Ascending aorta (tissue), 2 donors: ENCODE results near the gene SREBF1. TPM values are rescaled to one million over a fixed set of nuclear protein-coding genes. Genes with fewer than 3 reads are reported as not detected.

Source experiments
- DNase-seq, 2 donors: peaks; one replicate each; pipeline ENCODE4 v3.0.0-alpha.2; 2019; ENCODE audit warnings: low spot score in 2 of 2
- H3K27ac ChIP-seq, 2 donors: fragments of 200-600 bp; sonication (generic); one replicate each; pipeline ENCODE4 v1.5.1; 2016 to 2017; ENCODE audit warnings: mild to moderate bottlenecking in 1 of 2
- H3K27me3 ChIP-seq: fragments of 200-600 bp; sonication (generic); one replicate; pipeline ENCODE4 v1.5.1; 2017
- H3K36me3 ChIP-seq, 2 donors: fragments of 200-600 bp; sonication (generic); one replicate each; pipeline ENCODE4 v1.5.1; 2016
- H3K4me1 ChIP-seq, 2 donors: fragments of 200-600 bp; sonication (generic); one replicate each; pipeline ENCODE4 v1.5.1; 2016 to 2017; ENCODE audit warnings: mild to moderate bottlenecking in 1 of 2
- H3K4me3 ChIP-seq, 2 donors: fragments of 200-600 bp; sonication (generic); one replicate each; pipeline ENCODE4 v1.5.1; 2016 to 2017; ENCODE audit warnings: mild to moderate bottlenecking in 1 of 2
- H3K9me3 ChIP-seq, 2 donors: fragments of 200-600 bp; sonication (generic); one replicate each; pipeline ENCODE4 v1.5.1; 2016
- CTCF ChIP-seq, 3 experiments: fragments of 200-600 bp in 2 of 3; fragments of 450-650 bp in 1 of 3; sonication (generic) in 2 of 3; IDR thresholded peaks; one replicate each; pipeline ENCODE4 v1.5.1; 2016 to 2019; ENCODE audit warnings: antibody characterized with exemption in 3 of 3, mild to moderate bottlenecking in 1 of 3, moderate library complexity in 1 of 3
- intact Hi-C: fragments of 100-400 bp; cut with DNase I; formaldehyde crosslinking; loops from one replicate; pipeline ENCODE4 v1.15.1; 2023
- total RNA-seq: library from RNA; depleted of rRNA; stranded (reverse); fragments of >200 nt; gene quantifications from one replicate; pipeline ENCODE4 v1.1.0, GENCODE V29; 2016

The SREBF1 gene
- total RNA-seq, 1 donor from 2014 or later = 141 TPM

- intact Hi-C loops = no loop called here
- no peak for DNase-seq
- no peaks in the 10 kb centered on the region for H3K27me3 ChIP-seq
- no peaks in the 10 kb centered on the region for H3K9me3 ChIP-seq
- no peak overlapping the region for H3K4me3 ChIP-seq
- no peak for TF ChIP-seq CTCF (IDR thresholded peaks at IDR 0.05)
- no peak overlapping the region for H3K27ac ChIP-seq
- no peaks in the 10 kb centered on the region for H3K4me1 ChIP-seq
- H3K36me3 ChIP-seq = peaks cover 43 to 46% of the 10 kb centered on the region in 2 donors
These were observed 40.6 kb downstream of the SREBF1 start for GRCh38 chr17:17795946-17796786.

GRCh38 chr17:17795296-17795695, 41.5 kb downstream of the SREBF1 start:
- Histone ChIP-seq H3K4me1 (no peaks in the 10 kb centered on the region), H3K4me3 (no peak overlapping the region), H3K27me3 (no peaks in the 10 kb centered on the region), H3K9me3 (no peaks in the 10 kb centered on the region), H3K36me3 (peaks cover 43 to 46% of the 10 kb centered on the region in 2 donors), H3K27ac (no peak overlapping the region)
- no peak for TF ChIP-seq CTCF (IDR thresholded peaks at IDR 0.05)
- no peak for DNase-seq
- intact Hi-C loops = no loop called here

GRCh38 chr17:17794382-17794781, 42.4 kb downstream of the SREBF1 start:
- intact Hi-C loops = no loop called here
- no peak overlapping the region for H3K4me3 ChIP-seq
- H3K27ac ChIP-seq = no peak overlapping the region
- no peaks in the 10 kb centered on the region for H3K4me1 ChIP-seq
- no peaks in the 10 kb centered on the region for H3K9me3 ChIP-seq
- no peak for DNase-seq
- peaks cover 43 to 46% of the 10 kb centered on the region in 2 donors for H3K36me3 ChIP-seq
- no peaks in the 10 kb centered on the region for H3K27me3 ChIP-seq
- no peak for TF ChIP-seq CTCF (IDR thresholded peaks at IDR 0.05)

- Histone ChIP-seq H3K27me3 (no peaks in the 10 kb centered on the region), H3K4me1 (no peaks in the 10 kb centered on the region), H3K9me3 (no peaks in the 10 kb centered on the region), H3K27ac (no peak overlapping the region), H3K36me3 (peaks cover 40 to 43% of the 10 kb centered on the region in 2 donors), H3K4me3 (no peak overlapping the region)
- no peak for TF ChIP-seq CTCF (IDR thresholded peaks at IDR 0.05)
- intact Hi-C loops = no loop called here
- no peak for DNase-seq
These were observed 43.2 kb downstream of the SREBF1 start for GRCh38 chr17:17793378-17794214.

- Histone ChIP-seq H3K4me1 (no peaks in the 10 kb centered on the region), H3K27ac (no peak overlapping the region), H3K4me3 (no peak overlapping the region), H3K27me3 (no peaks in the 10 kb centered on the region), H3K36me3 (peaks cover 34 to 38% of the 10 kb centered on the region in 2 donors), H3K9me3 (no peaks in the 10 kb centered on the region)
- intact Hi-C loops = no loop called here
- no peak for DNase-seq
- no peak for TF ChIP-seq CTCF (IDR thresholded peaks at IDR 0.05)
These were observed 44.0 kb downstream of the SREBF1 start for GRCh38 chr17:17792551-17793377.
